ENCODE data around the gene GSK3A.

DNA sequence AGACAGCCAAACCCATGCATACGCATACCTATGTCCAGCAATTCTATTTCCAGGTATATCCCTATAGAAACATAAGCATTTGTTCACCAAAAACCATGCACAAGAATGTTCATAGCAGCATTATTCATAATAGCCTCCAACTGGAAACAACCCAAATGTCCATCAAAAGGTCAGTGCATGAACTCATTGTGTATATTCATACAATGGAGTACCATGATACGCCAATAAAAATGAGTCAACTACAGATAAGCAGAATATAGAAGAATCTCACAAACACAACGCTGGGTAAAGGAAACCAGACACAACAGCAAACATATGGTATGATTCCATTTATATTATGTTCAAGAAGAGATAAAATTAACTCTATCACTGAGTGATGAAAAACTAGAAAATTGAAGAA is 48.7 kb downstream of the GSK3A start:
- TF ChIP-seq POLR2A (IDR thresholded peaks at IDR 0.05): no peak
- TF ChIP-seq, protein P1, sequence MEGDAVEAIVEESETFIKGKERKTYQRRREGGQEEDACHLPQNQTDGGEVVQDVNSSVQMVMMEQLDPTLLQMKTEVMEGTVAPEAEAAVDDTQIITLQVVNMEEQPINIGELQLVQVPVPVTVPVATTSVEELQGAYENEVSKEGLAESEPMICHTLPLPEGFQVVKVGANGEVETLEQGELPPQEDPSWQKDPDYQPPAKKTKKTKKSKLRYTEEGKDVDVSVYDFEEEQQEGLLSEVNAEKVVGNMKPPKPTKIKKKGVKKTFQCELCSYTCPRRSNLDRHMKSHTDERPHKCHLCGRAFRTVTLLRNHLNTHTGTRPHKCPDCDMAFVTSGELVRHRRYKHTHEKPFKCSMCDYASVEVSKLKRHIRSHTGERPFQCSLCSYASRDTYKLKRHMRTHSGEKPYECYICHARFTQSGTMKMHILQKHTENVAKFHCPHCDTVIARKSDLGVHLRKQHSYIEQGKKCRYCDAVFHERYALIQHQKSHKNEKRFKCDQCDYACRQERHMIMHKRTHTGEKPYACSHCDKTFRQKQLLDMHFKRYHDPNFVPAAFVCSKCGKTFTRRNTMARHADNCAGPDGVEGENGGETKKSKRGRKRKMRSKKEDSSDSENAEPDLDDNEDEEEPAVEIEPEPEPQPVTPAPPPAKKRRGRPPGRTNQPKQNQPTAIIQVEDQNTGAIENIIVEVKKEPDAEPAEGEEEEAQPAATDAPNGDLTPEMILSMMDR (IDR thresholded peaks at IDR 0.05): no peak

Data from Peyer's patch (tissue), 4 donors.